Right atrium auricular region (tissue), 2 donors: ENCODE data around the gene JAKMIP2. TPM values are rescaled to one million over a fixed set of nuclear protein-coding genes. Genes with fewer than 3 reads are reported as not detected.
"Not testable (repeated sequence)": the region's sequence is repeated elsewhere in the genome, so short reads cannot be mapped to it uniquely, and the experiment has no call there.

Experiments used
- DNase-seq: peaks from one replicate; pipeline ENCODE4 v3.0.0-alpha.2; 2019; ENCODE audit warnings: low spot score
- H3K27ac ChIP-seq, 2 donors: fragments of 200-600 bp; sonication (generic); 1 replicate in 1 of 2; 2 replicates in 1 of 2; pipeline ENCODE4 v1.5.1; 2016 to 2019
- H3K27me3 ChIP-seq, 2 donors: fragments of 200-600 bp; sonication (generic); one replicate each; pipeline versions ENCODE4 v1.5.1 to v1.6.0; 2017 to 2019
- H3K36me3 ChIP-seq: fragments of 200-600 bp; sonication (generic); one replicate; pipeline ENCODE4 v1.5.1; 2016
- H3K4me1 ChIP-seq, 2 donors: fragments of 200-600 bp; sonication (generic); one replicate each; pipeline versions ENCODE4 v1.5.1 to v1.6.0; 2017 to 2019
- H3K4me3 ChIP-seq, 2 donors: fragments of 200-600 bp; sonication (generic); 1 replicate in 1 of 2; 2 replicates in 1 of 2; pipeline ENCODE4 v1.5.1; 2017 to 2019; ENCODE audit warnings: mild to moderate bottlenecking in 1 of 2, moderate library complexity in 1 of 2
- H3K9me3 ChIP-seq, 2 donors: fragments of 200-600 bp; sonication (generic); one replicate each; pipeline ENCODE4 v1.5.1; 2019
- CTCF ChIP-seq, 2 donors: fragments of 200-600 bp; sonication (generic); IDR thresholded peaks; one replicate each; pipeline ENCODE4 v1.5.1; 2019; ENCODE audit warnings: antibody characterized with exemption in 2 of 2
- total RNA-seq, 2 donors: library from RNA; depleted of rRNA; stranded (reverse); fragments of >200 nt; gene quantifications; one replicate each; pipeline ENCODE4 v1.1.0, GENCODE V29; 2016

Gene JAKMIP2
- total RNA-seq, 2 donors from 2014 or later: 0.16 to 0.33 TPM

- DNase-seq: no peak
- no peak for TF ChIP-seq CTCF (IDR thresholded peaks at IDR 0.05)
- H3K27ac ChIP-seq: no peak overlapping the region
Observed at GRCh38 chr5:147805030-147805454, 22.5 kb upstream of the JAKMIP2 start.

DNA sequence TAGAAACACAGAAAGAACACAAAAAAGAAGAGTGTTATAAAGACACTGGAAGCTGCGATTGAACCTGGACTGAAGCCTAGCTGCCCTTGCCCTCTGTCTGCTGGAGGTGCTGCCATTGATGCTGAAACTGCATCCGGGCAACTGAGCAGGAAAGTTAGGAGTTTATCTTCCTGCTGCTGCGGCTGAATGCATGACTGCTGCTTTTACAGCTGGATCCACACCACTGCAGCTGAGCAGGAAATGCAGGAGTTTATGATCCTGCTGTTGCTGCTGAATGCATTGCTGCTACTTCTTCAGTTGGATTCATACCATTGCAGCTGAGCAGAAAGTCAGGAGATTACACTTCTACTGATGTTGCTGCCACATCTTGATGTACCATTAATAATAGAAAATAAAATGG lies 21.8 kb upstream of the JAKMIP2 start:
- no peak for DNase-seq
- H3K4me1 ChIP-seq: no peaks in the 10 kb centered on the region
- H3K9me3 ChIP-seq: no peaks in the 10 kb centered on the region
- H3K27me3 ChIP-seq: no peaks in the 10 kb centered on the region
- H3K36me3 ChIP-seq: no peaks in the 10 kb centered on the region
- no peak for TF ChIP-seq CTCF (IDR thresholded peaks at IDR 0.05)
- H3K4me3 ChIP-seq: no peak overlapping the region
- H3K27ac ChIP-seq: no peak overlapping the region

More at GRCh38 chr5:147805030-147805454, 22.5 kb upstream of the JAKMIP2 start:
- Histone ChIP-seq H3K27me3 (no peaks in the 10 kb centered on the region), H3K36me3 (no peaks in the 10 kb centered on the region), H3K4me1 (no peaks in the 10 kb centered on the region), H3K9me3 (no peaks in the 10 kb centered on the region), H3K4me3 (no peak overlapping the region)

DNA sequence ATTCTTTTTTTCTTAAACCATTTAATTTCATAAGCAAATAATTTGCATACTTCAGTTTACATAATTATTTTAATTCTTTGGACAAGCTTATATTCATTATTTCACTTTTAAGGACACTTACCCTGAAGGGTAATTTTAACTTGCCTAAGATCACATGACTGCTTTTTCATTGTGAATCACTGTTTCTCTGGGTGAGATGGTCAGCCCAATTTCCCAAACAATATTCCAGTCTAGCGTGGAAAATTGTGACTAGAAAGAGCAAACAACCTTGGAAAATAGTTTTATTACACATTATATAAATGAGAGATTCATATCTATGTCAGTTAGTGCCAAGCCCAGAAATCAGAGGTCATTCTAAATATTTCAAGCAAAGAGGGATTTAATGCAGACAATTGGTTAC lies 21.4 kb upstream of the JAKMIP2 start:
- Histone ChIP-seq H3K27ac (no peak overlapping the region), H3K4me3 (no peak overlapping the region), H3K9me3 (no peaks in the 10 kb centered on the region), H3K36me3 (no peaks in the 10 kb centered on the region), H3K27me3 (no peaks in the 10 kb centered on the region), H3K4me1 (no peaks in the 10 kb centered on the region)
- no peak for TF ChIP-seq CTCF (IDR thresholded peaks at IDR 0.05)
- no peak for DNase-seq

- H3K36me3 ChIP-seq, DNase-seq, H3K9me3 ChIP-seq, H3K27me3 ChIP-seq, H3K4me1 ChIP-seq, H3K4me3 ChIP-seq, H3K27ac ChIP-seq: not testable (repeated sequence)
Observed at GRCh38 chr5:147803161-147803560, 20.6 kb upstream of the JAKMIP2 start.

DNA sequence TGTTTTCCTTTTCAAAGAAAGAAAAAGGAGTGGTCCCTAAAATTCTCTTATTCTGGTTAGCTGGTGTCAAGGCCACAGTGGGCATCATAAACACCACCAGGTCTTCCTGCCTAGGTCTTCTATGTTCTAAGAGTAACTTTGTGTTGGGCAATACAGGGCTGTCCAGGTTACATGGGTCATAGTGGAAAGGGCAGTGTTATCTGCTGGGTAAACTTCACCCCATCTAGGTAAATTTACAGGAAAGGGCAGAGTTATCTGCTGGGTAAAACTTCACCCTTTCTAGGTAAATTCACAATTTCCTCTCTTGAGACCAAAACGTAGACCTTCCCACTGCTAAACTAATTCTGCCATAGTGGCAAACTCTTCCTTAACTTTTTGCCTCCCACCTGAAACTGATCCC lies 18.9 kb upstream of the JAKMIP2 start:
- Histone ChIP-seq H3K4me3 (no peak overlapping the region), H3K27ac (no peak overlapping the region), H3K9me3 (no peaks in the 10 kb centered on the region), H3K27me3 (no peaks in the 10 kb centered on the region), H3K4me1 (no peaks in the 10 kb centered on the region), H3K36me3 (no peaks in the 10 kb centered on the region)
- DNase-seq: no peak
- TF ChIP-seq CTCF (IDR thresholded peaks at IDR 0.05): no peak

DNA sequence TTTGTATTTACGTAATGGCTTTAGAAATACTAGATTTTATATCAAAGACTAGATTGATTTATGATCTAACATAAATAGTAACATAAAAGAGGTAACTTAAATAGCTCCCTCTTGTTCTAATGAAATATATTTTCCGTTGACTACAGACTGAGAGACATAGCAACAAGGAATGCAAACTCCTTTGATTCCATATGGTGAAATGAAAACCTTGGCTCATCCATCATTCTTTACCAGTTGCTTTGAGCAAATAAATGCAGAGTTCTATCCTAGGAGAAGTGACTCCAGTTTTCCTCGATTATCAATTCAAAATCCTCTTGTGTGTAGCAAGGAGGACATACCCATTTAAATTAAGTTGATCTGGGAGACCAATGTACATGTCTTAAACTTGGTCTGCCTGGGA lies 18.0 kb upstream of the JAKMIP2 start:
- H3K4me3 ChIP-seq: no peak overlapping the region
- H3K27me3 ChIP-seq: no peaks in the 10 kb centered on the region
- H3K36me3 ChIP-seq: no peaks in the 10 kb centered on the region
- no peak for TF ChIP-seq CTCF (IDR thresholded peaks at IDR 0.05)
- no peaks in the 10 kb centered on the region for H3K4me1 ChIP-seq
- no peaks in the 10 kb centered on the region for H3K9me3 ChIP-seq
- DNase-seq: no peak
- no peak overlapping the region for H3K27ac ChIP-seq
